GM12801 (cell line): ENCODE data around the gene PTPN2.

Source experiments
- CTCF ChIP-seq: IDR thresholded peaks from one replicate; pipeline ENCODE4 v1.5.1; 2011; ENCODE audit warnings: control low read depth; ENCODE audit not compliant: insufficient read length; ENCODE audit errors: extremely low read depth

PTPN2 gene

GRCh38 chr18:12860530-12860929 is 23.5 kb downstream of the PTPN2 start:
- TF ChIP-seq CTCF: no peak

GRCh38 chr18:12858991-12859390 is 25.0 kb downstream of the PTPN2 start:
- TF ChIP-seq CTCF: no peak

DNA sequence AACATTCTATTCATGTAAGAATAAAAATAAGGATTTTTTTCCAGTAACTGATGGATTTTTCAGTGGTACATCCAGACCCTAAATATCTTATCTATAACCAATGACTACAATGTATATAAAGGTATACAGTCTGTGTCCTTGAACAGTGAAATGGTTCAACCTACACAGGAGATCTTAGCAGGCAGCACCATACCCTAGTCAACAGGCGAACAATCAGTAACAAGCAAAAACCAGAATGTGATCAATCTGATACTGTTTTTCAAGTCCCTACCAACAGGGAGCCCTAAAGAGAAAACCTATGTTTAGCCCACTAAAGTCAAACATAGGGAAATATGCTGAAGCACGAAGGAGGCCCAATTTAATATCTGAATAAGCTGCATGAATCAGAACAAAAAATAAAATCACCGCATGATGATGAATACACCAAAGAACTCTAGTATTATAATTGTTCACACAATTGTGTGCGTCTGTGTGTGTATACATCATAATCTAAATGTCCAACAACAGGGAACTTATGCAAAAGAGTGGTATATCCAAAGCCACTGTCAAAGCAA is 26.0 kb downstream of the PTPN2 start:
- TF ChIP-seq CTCF: no peak

DNA sequence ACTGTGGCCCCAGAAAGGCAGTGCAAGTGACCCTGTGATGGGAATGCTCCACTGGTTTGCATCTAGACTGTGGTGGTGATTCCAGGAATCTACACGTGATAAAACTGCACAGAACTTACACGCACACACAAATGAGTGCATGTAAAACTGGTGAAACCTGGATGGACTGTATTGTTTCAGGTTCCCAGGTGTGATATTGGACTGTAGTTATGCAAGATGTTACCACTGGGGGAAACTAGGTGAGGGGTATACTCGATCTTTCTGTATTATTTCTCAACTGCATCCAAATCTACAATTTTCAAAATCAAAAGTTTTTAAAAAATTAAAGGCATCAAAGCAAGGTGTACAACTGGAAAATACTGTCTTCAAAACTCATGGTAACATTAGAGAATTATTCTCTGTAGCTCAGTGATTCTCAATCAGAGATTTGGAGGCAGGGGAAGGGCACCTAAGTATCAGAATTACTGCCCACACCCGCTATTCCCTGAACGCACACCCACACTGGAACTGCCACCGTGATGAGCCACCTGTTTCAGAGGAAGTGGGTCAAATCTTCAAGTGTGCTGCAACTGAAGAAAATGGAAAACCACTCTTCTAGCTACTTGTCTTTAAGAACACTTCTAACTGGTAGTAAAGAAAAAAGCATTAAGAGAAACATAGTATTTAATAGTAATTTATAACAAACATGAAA is 26.7 kb downstream of the PTPN2 start:
- no peak for TF ChIP-seq CTCF

GRCh38 chr18:12855916-12856315 is 28.1 kb downstream of the PTPN2 start:
- no peak for TF ChIP-seq CTCF

DNA sequence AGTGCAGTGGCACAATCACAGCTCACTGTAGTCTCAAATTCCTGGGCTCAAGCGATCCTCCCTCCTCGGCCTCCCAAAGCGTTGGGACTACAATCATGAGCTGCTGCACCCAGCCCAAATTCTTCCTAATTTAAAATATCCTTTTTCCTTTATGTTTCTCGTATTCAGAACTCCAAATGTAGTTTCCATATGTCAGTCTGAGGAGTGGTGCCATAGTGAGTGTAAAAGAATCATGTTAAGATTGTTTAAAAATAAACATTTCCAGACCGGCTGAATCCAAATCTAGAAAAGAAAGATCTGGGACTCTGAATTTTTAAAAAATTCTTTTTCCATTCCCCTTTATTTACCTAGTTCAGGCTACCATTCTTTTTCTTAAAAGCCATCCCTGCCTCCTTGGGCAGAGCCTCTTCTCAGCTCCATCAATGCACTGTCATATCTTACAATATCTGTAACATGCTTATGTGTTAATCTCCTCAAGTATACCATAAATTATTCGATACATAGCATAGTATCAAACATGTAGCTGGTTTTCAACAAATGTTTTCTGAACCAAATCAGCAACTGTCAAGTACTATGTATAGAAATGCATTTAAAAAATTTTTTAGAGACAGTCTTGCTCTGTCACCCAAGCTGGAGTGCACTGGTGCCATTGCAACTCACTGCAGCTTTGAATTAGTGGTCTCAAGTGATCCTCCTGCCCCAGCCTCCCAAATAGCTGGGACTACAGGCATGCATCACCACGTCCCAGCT is 31.3 kb downstream of the PTPN2 start:
- no peak for TF ChIP-seq CTCF

GRCh38 chr18:12851716-12852115 is 32.3 kb downstream of the PTPN2 start:
- no peak for TF ChIP-seq CTCF
